Adrenal gland (tissue), 5 donors: ENCODE results near the gene DGCR6L.

Experiments used
- CTCF ChIP-seq, 6 experiments: fragments of 450-650 bp in 4 of 6; fragments of 200-600 bp in 2 of 6; sonication (generic) in 1 of 6; IDR thresholded peaks; 1 replicate in 5 of 6; 2 replicates in 1 of 6; pipeline versions ENCODE4 v1.5.1 to v1.8.0; 2016 to 2021; ENCODE audit warnings: antibody characterized with exemption in 6 of 6, mild to moderate bottlenecking in 2 of 6, moderate library complexity in 1 of 6
- POLR2A ChIP-seq, 2 donors: fragments of 450-650 bp; IDR thresholded peaks; one replicate each; pipeline ENCODE4 v1.6.1; 2017; ENCODE audit warnings: antibody characterized with exemption in 2 of 2, mild to moderate bottlenecking in 2 of 2, moderate library complexity in 1 of 2
- donor health status: DM: no; HTN: no; CAD: no.

DNA sequence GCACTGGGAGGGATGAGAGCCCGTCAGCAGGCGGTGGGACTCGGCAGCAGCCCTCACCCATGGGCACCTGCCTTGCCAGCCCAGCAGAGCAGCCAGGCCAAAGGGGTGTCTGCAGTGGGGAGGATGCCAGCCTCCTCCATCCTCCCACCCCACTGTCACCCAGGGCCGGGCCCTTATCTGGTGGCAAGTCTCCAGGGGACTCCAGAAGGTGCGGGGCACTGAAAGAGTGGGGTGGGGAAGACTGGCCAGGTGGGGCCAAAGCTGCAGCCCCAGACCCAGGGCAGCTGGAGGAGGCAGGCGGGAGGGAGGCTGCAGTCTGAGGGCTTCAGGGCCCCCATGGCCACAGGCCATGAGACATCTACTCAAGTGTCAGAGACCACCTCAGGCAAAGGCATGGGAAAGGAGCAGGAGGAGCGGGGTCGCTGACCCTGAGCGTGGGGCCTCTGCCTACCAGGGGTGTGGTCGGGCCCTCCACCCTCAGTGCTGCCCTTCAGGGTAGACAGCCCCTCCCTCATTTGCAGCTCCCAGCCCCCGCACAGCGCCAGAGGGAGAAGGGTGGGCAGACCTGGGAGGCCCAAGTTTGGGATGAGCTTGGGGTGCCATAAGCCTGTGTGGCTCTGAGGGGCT is 3.5 kb downstream of the DGCR6L start:
- no peak for TF ChIP-seq POLR2A (IDR thresholded peaks at IDR 0.05)
- no peak for TF ChIP-seq CTCF (IDR thresholded peaks at IDR 0.05)
